SKM-1 (cell line): ENCODE data around the gene PAMR1.
A peak's percentile ranks its signal among the peaks of the same experiment; 100 is the strongest.

ENCODE experiments used
- DNase-seq: peaks from one replicate; lab custom pipeline; 2025; ENCODE audit not compliant: unreplicated experiment; lab: John Stamatoyannopoulos, UW

The PAMR1 gene

GRCh38 chr11:35501776-35502175 lies 23.6 kb downstream of the PAMR1 start:
- no peak for DNase-seq

DNA sequence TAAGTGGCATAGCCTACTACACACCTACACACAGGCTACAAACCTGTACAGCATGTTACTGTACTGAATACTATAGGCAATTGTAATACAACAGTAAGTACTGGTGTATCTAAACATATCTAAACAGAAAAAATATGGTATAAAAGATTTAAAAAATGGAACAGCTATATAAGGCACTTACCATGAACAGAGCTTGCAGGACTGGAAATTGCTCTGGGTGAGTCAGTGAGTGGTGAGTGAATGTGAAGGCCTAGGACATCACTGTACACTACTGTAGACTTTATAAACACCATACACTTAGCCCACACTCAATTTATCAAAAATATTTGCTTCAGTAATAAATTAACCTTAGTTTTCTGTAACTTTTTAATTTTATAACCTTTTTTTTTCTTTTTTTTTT lies 24.7 kb downstream of the PAMR1 start:
- no peak for DNase-seq

- DNase-seq: no peak
Observed at GRCh38 chr11:35496416-35496815, 29.0 kb downstream of the PAMR1 start.

GRCh38 chr11:35494957-35495490 lies 30.4 kb downstream of the PAMR1 start:
- DNase-seq: no peak

DNA sequence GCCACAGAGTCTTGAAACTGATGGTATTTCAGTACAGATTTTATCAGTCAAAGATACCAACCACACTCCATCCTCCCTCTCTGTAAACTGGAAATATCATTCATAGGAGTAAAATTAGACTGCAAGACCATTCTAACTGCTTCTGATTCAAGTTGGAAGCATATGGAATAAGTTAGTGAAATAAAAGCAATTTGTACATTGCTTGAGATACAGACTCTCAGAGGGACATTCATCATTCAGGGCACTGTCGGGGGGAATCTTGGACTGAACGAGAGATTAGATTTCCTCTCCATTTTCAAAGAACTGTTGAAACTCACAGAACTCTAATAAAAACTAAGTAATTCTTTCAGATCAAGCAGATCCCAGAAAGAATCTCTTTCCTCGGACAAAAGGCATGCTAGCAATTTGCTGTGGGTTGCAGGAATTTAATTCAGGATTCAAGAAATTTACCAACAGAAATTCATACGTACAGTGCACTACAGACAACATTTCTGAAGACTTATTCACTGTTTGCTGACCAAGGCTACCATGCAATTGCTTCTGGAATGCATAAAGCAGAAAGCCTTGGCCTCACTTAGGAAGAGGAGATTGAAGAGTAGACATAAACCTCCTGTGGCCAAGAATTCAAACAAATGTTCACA lies 34.1 kb downstream of the PAMR1 start:
- DNase-seq: no peak

DNA sequence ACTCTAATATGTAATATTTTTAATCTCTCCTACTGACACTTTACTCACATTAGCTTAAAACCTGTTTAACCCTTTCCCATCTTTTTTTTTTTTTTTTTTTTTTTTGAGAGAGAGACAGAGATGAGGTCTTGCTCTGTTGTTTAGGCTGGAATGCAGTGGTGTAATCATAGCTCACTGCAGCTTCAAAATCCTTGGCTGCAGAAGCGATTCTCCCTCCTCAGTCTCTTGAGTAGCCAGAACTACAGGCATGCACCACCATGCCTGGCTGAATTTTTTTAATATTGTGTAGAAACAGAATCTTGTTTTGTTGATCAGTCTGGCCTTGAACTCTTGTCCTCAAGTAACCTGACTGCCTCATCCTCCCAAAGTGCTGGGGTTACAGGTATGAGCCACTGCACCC lies 37.3 kb downstream of the PAMR1 start:
- DNase-seq: no peak

DNA sequence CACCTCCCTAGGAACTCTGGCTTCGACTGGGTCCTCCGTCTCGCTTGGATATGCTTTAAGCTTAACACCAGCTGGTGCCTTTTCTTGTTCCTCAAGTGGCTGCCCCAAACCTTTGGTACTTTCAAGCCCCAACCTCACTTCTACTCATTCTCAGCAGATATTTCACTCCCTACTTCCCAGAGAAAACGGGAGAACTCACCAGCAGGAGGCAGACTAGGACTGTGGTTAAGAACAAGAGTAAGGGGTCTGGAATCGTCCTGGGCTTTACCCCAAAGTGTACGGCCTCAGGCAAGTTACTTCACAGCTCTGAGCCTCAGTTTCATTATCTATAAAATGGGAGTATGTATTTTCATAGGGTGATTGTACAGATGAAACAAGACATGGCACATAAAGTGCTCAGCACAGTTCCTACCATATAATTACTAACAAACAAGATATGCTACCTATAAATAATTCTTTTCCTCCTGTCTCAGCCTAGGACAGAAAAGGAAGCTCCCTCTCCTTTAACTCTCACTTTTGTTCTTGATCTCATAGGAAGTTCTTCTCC lies 37.8 kb downstream of the PAMR1 start:
- peak; percentile 8 for DNase-seq

- no peak for DNase-seq
Observed at GRCh38 chr11:35486934-35487333, 38.5 kb downstream of the PAMR1 start.

- no peak for DNase-seq
Observed at GRCh38 chr11:35486446-35486845, 39.0 kb downstream of the PAMR1 start.

DNA sequence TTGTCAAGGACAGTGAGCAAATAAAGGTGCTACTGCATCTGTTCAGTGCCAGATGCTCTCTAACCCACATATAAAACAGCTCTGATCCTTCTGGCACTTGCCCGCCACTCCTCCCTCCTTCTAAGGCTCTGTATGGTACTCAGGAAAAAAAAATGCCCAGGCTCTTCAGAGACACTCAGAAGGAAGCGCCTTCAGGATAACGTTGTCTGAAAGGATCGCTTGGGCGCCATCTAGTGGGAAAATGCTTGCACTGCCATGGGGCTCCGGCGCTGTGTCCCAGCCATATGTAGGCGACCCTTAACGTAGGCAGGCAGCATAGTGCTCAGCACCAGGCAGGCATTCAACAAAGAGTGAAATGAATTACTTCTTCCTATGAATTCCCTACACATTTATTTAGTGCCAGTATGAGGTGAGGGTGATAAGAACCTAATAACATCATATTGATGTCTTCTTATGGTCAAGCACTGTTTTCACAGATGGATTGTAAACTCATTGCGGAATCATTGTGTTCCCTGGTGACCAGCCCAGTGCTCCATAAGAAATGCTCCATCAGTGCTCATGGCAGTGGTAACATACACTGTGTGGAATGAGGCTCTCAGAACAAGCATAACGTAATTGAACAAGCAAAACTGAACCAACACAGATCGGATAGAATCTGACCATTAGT lies 39.6 kb downstream of the PAMR1 start:
- DNase-seq: peak; percentile 76

GRCh38 chr11:35484435-35484834 lies 41.0 kb downstream of the PAMR1 start:
- DNase-seq: no peak

DNA sequence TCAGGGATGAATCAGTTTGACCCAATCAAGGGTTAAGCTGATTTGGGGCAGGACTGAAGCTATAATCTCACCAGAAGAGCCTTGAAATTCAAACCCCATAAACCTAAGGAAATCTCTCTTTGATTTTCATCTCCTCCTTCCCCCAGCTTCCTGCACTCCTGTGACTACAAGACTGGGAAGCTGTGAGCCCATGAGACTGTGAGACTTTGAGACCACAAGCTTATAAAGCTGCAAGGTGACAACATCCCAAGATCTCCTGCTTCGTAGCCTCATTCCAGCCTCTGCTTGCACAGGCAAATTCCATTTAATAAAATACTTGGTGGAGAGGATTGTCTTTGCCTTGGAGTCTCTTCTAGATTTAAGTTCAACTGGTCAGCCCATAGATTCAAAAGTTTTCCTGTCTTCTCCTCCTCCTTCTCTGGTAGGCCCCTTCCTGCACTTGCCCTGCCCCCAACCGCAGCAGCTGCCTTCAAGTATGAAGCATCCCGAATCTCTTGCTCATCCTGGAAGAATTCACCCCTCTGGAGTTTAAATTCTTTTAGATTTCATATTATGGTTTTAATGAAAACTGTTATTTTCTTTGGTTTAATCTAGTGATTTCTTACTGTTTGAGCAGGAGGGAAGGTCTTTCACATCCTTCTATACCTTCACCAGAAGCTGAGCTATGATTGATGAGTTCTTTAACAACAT lies 42.1 kb downstream of the PAMR1 start:
- no peak for DNase-seq

DNA sequence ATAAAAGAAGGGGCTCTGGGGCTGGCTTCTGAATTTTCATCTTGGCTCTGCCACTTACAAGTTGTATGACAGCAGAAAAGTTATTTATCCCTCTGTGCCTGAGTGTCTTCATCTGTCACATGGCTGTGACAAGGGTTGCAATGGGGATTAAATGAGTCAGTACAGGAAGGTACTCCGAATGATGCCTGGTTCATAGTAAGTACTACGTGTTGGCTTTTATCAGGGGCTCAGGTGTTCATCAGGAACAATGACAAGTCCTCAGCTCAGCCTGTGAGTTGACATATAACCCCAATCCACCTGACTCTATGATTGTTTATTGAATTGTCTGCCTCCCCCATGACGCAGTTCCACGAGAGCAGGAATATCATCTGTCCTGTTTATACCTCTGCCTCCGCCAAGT lies 45.7 kb downstream of the PAMR1 start:
- no peak for DNase-seq

- DNase-seq: no peak
Observed at GRCh38 chr11:35478471-35479091, 46.8 kb downstream of the PAMR1 start.

DNA sequence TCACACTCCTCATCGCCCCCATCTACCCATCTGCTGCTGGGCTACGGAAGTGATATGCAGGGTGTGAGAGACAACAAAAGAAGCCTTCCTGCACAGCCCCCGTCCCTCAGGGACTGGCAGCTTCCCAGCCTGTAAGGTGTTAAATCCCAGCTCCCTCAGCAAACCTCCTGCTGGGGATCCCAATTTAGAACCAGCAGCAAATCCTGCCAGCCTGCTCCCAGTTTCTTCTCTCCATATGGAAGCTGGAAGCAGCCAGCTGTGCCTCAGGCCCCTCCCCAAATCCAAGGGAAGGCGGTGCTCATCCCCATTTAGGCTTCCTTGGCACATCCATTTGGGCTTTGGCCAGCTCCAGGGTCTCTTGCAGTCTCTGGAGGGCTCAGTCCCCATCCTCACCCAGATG lies 47.5 kb downstream of the PAMR1 start:
- DNase-seq: no peak

- DNase-seq: no peak
Observed at GRCh38 chr11:35474688-35475087, 50.7 kb downstream of the PAMR1 start.

- DNase-seq: no peak
Observed at GRCh38 chr11:35473795-35474374, 51.5 kb downstream of the PAMR1 start.

- DNase-seq: no peak
Observed at GRCh38 chr11:35470616-35471015, 54.8 kb downstream of the PAMR1 start.

DNA sequence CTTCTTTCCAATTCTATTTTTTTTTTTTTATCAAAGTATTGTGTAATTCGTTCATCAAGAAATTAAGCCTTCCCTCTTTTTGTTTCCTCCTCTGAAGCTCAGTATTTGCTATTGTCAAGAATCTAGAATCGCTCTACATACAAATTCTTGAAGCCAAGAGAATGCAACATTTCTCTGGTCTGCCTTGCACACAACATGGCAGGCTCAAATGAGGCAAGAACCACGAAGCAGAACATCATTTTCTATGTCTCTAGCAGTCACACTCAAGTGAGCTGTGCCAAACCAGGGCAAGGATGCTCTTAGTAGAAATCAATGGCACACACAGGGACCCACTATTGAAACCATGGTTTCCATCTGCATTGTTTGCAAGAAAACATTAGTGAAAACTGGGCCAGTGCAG lies 59.4 kb downstream of the PAMR1 start:
- no peak for DNase-seq

- no peak for DNase-seq
Observed at GRCh38 chr11:35464308-35464707, 61.1 kb downstream of the PAMR1 start.

DNA sequence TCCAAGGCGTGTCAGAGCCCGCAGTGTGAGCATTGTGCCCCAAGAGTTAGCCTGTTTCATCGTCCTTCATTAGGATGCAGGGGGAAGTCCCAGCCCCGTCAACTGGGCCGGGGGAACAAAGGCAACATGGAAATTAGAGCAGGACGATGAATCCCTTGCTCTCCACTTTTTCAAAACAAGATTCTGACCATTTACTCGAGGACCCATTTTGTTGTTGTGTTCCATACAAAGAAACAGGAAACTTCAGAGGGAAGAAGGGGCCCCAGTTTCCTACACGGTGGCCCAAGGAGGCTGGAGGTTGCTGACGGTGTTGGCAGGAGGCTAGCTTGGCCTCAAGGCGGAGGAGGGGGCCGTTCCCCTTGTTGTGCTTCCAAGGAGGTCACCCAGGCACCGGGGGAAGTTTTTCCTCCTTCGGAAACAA lies 62.1 kb downstream of the PAMR1 start:
- no peak for DNase-seq
